Keratinocyte (primary cell): ENCODE results near the gene TMEM131. TPM values are rescaled to one million over a fixed set of nuclear protein-coding genes. Genes with fewer than 3 reads are reported as not detected.

Source experiments
- DNase-seq: peaks from one replicate; pipeline ENCODE4 v3.0.0-alpha.2; 2011; ENCODE audit warnings: low read depth, missing footprints, low spot score
- FAIRE-seq: peaks from 2 replicates; lab custom pipeline; 2011; peaks lifted over from hg19 to GRCh38; lab: Jason Lieb, UNC
- H2AFZ ChIP-seq: 2 replicates; pipeline ENCODE4 v1.6.0; 2012; ENCODE audit warnings: low read length, control low read depth, inconsistent platforms; ENCODE audit not compliant: control insufficient read depth
- H3K27ac ChIP-seq: 2 replicates; pipeline ENCODE4 v1.5.1; 2011; ENCODE audit warnings: low read length; ENCODE audit not compliant: control insufficient read depth, insufficient read depth
- H3K27me3 ChIP-seq: 3 replicates; pipeline ENCODE4 v1.6.0; 2011; ENCODE audit warnings: low read length; ENCODE audit not compliant: control insufficient read depth, insufficient read depth; ENCODE audit errors: extremely low read depth
- H3K36me3 ChIP-seq, 2 experiments: 2 replicates in 1 of 2; 3 replicates in 1 of 2; pipeline ENCODE4 v1.5.1; 2011; ENCODE audit warnings: low read length in 2 of 2, mild to moderate bottlenecking in 1 of 2; ENCODE audit not compliant: control insufficient read depth in 2 of 2, insufficient read depth in 2 of 2; ENCODE audit errors: extremely low read depth in 1 of 2
- H3K4me1 ChIP-seq: 3 replicates; pipeline ENCODE4 v1.5.1; 2011; ENCODE audit warnings: low read length; ENCODE audit not compliant: control insufficient read depth, insufficient read depth; ENCODE audit errors: extremely low read depth
- H3K4me2 ChIP-seq: 3 replicates; pipeline ENCODE4 v1.6.0; 2011; ENCODE audit warnings: low read depth, low read length; ENCODE audit not compliant: control insufficient read depth, insufficient read depth; ENCODE audit errors: extremely low read depth
- H3K4me3 ChIP-seq, 3 experiments: fragments of 200-600 bp in 1 of 3; sonication (generic) in 1 of 3; 2 replicates in 2 of 3; 3 replicates in 1 of 3; pipeline ENCODE4 v1.5.1; 2011 to 2016; ENCODE audit warnings: low read length in 3 of 3, mild to moderate bottlenecking in 3 of 3, control low read depth in 2 of 3, inconsistent platforms in 1 of 3, low read depth in 1 of 3, mixed read lengths in 1 of 3, mixed run types in 1 of 3, moderate library complexity in 1 of 3; ENCODE audit not compliant: control insufficient read depth in 2 of 3, insufficient read depth in 2 of 3; ENCODE audit errors: extremely low read depth in 1 of 3
- H3K79me2 ChIP-seq: 2 replicates; pipeline ENCODE4 v1.6.0; 2012; ENCODE audit warnings: low read length; ENCODE audit not compliant: control insufficient read depth, insufficient read depth
- H3K9ac ChIP-seq: 3 replicates; pipeline ENCODE4 v1.6.0; 2011; ENCODE audit warnings: low read length; ENCODE audit not compliant: control insufficient read depth, insufficient read depth; ENCODE audit errors: extremely low read depth
- H3K9me1 ChIP-seq: 3 replicates; pipeline ENCODE4 v1.6.0; 2011; ENCODE audit warnings: low read length; ENCODE audit not compliant: control insufficient read depth, insufficient read depth; ENCODE audit errors: extremely low read depth
- H3K9me3 ChIP-seq: 2 replicates; pipeline ENCODE4 v1.5.1; 2012; ENCODE audit warnings: low read depth, low read length; ENCODE audit not compliant: control insufficient read depth
- H4K20me1 ChIP-seq: 3 replicates; pipeline ENCODE4 v1.6.0; 2011; ENCODE audit warnings: low read length; ENCODE audit not compliant: control insufficient read depth, insufficient read depth; ENCODE audit errors: extremely low read depth
- EZH2 ChIP-seq: IDR thresholded peaks from one replicate; pipeline ENCODE4 v1.6.1; 2012; ENCODE audit warnings: inconsistent platforms, mild to moderate bottlenecking, low read length, moderate library complexity
- dilution Hi-C: fragments of 300-500 bp; cut with MboI; formaldehyde crosslinking; loops from one replicate; pipeline ENCODE4 v1.7.0; 2020; ENCODE audit warnings: low sequenced_read_pairs; ENCODE audit not compliant: extremely low pct_ligation_motif_present
- polyA plus RNA-seq, 5 experiments: library from polyadenylated mRNA; depleted of rRNA in 3 of 5; stranded (reverse) in 3 of 5; stranded (forward) in 1 of 5; unstranded in 1 of 5; fragments of >200 nt; gene quantifications; 1 replicate in 1 of 5; 2 replicates in 3 of 5; 3 replicates in 1 of 5; pipeline versions ENCODE4 v1.2.1 to v1.2.3, GENCODE V29; 2011 to 2012; ENCODE audit warnings: missing spikeins in 2 of 5, low read depth in 1 of 5, low replicate concordance in 1 of 5
- TF ChIP-seq, protein P1 (sequence below), 3 experiments: IDR thresholded peaks in 1 of 3; conservative IDR thresholded peaks in 1 of 3; optimal IDR thresholded peaks in 1 of 3; 2 replicates in 2 of 3; 3 replicates in 1 of 3; pipeline versions ENCODE3 to v1.5.1; 2011; ENCODE audit warnings: low read length in 3 of 3, mild to moderate bottlenecking in 3 of 3, moderate library complexity in 2 of 3, control low read depth in 1 of 3, inconsistent platforms in 1 of 3; ENCODE audit not compliant: insufficient read depth in 2 of 3; ENCODE audit errors: extremely low read depth in 1 of 3

TMEM131 gene
- polyA plus RNA-seq, 1 donor (not counting 4 experiments of a cell fraction or from before 2014, with no cell fraction given), result 25.5 TPM

DNA sequence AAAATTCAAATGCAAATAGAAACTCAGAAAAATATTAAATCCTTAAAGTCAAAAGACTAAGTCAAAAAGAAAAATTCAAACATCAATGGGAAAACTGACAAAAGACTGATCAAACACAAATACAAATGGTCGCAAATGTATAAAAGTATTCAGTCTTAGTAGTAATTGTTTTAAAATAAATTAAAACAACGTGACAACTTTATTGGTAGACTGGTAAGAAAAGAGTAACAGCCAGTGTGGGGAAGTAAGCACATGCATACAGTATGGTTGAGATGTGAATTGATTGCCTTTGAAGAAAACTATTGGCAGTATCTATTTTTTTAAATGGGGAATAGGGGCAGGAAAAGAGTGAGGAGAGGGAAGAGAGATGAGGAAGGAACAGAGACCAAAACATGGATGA is 9.8 kb downstream of the TMEM131 start:
- no peak overlapping the region for H3K27ac ChIP-seq
- no peak overlapping the region for H2AFZ ChIP-seq
- H3K36me3 ChIP-seq, result peaks cover 0 to 4% of the 10 kb centered on the region in 2 experiments
- peaks cover 4% of the 10 kb centered on the region for H4K20me1 ChIP-seq
- no peaks in the 10 kb centered on the region for H3K9me3 ChIP-seq
- TF ChIP-seq, protein P1, sequence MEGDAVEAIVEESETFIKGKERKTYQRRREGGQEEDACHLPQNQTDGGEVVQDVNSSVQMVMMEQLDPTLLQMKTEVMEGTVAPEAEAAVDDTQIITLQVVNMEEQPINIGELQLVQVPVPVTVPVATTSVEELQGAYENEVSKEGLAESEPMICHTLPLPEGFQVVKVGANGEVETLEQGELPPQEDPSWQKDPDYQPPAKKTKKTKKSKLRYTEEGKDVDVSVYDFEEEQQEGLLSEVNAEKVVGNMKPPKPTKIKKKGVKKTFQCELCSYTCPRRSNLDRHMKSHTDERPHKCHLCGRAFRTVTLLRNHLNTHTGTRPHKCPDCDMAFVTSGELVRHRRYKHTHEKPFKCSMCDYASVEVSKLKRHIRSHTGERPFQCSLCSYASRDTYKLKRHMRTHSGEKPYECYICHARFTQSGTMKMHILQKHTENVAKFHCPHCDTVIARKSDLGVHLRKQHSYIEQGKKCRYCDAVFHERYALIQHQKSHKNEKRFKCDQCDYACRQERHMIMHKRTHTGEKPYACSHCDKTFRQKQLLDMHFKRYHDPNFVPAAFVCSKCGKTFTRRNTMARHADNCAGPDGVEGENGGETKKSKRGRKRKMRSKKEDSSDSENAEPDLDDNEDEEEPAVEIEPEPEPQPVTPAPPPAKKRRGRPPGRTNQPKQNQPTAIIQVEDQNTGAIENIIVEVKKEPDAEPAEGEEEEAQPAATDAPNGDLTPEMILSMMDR (optimal IDR thresholded peaks at IDR 0.05 in 1 of 3, IDR thresholded peaks at IDR 0.05 in 1 of 3, conservative IDR thresholded peaks at IDR 0.05 in 1 of 3; ENCODE audit: extremely low read depth in 1 of 3, insufficient read depth in 2 of 3, low read length in 3 of 3), result no peak
- no peak for TF ChIP-seq EZH2
- H3K79me2 ChIP-seq, result peaks cover 95% of the 10 kb centered on the region
- no peaks in the 10 kb centered on the region for H3K4me1 ChIP-seq
- H3K27me3 ChIP-seq, result no peaks in the 10 kb centered on the region
- no peak for FAIRE-seq
- no peak overlapping the region for H3K4me3 ChIP-seq
- H3K9me1 ChIP-seq, result no peaks in the 10 kb centered on the region
- no peak overlapping the region for H3K4me2 ChIP-seq
- H3K9ac ChIP-seq, result no peak overlapping the region
- no peak for DNase-seq
- dilution Hi-C loops, result no loop called here

DNA sequence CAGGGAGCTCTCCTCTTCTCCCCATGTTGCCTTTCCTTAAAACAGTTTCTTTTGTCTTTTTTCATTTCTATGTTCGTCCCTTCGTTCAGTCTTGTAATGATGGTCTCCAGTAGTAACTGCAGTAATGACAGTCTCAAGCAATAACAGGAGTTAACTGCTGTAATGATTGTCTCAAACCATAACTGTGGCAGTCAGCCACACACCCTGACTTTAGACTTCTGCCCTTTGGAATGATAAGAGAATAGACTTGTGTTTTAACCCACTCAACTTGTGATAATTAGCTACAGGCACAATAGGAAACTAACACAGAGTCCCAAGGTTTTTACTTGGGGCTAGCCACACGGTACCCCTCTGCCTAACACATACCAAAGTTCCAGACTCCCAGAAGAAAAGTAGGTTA is 12.1 kb downstream of the TMEM131 start:
- H3K9ac ChIP-seq, result no peak overlapping the region
- H3K27ac ChIP-seq, result no peak overlapping the region
- peaks cover 0 to 4% of the 10 kb centered on the region in 2 experiments for H3K36me3 ChIP-seq
- dilution Hi-C loops, result no loop called here
- no peak overlapping the region for H3K4me3 ChIP-seq
- H4K20me1 ChIP-seq, result peaks cover 4% of the 10 kb centered on the region
- H3K9me1 ChIP-seq, result no peaks in the 10 kb centered on the region
- FAIRE-seq (no peak), DNase-seq (no peak)
- H2AFZ ChIP-seq, result no peak overlapping the region
- H3K4me1 ChIP-seq, result peaks cover 2% of the 10 kb centered on the region
- H3K79me2 ChIP-seq, result peaks cover 94% of the 10 kb centered on the region
- H3K27me3 ChIP-seq, result no peaks in the 10 kb centered on the region
- TF ChIP-seq, protein P1 (optimal IDR thresholded peaks at IDR 0.05 in 1 of 3, IDR thresholded peaks at IDR 0.05 in 1 of 3, conservative IDR thresholded peaks at IDR 0.05 in 1 of 3; ENCODE audit: extremely low read depth in 1 of 3, insufficient read depth in 2 of 3, low read length in 3 of 3), result no peak
- no peak for TF ChIP-seq EZH2
- no peak overlapping the region for H3K4me2 ChIP-seq
- peaks cover 3% of the 10 kb centered on the region for H3K9me3 ChIP-seq
